ENCODE measurements around the gene CMSS1. TPM values are rescaled to one million over a fixed set of nuclear protein-coding genes. Genes with fewer than 3 reads are reported as not detected.

Gene CMSS1
- total and polyA plus RNA-seq, 9 donors = 14.5 to 54.0 (median 24.9) TPM

GRCh38 chr3:99970198-99970597, 152.5 kb downstream of the CMSS1 start:
- DNase-seq = no peak
- Histone ChIP-seq H3K9me3 (no peaks in the 10 kb centered on the region), H3K4me1 (ENCODE audit: insufficient read depth) (peaks cover 3% of the 10 kb centered on the region), H3K27me3 (no peaks in the 10 kb centered on the region), H3K27ac (no peak overlapping the region), H3K4me3 (no peak overlapping the region), H3K36me3 (no peaks in the 10 kb centered on the region)
- intact Hi-C loops (cut with DNase I) = loop anchor here in 1 of 4 donors (10.0 kb wide), 1 partner anchor 1575 kb away; no protein-coding TSS in a partner anchor
- 97 to 98% (median 98%) methylated on average over 1 of the region's 1 CpG for WGBS, 3 donors
- TF ChIP-seq EP300 (IDR thresholded peaks at IDR 0.05) = no peak
- no peak for TF ChIP-seq CTCF (IDR thresholded peaks at IDR 0.05)
- no peak for TF ChIP-seq POLR2A (IDR thresholded peaks at IDR 0.05)

GRCh38 chr3:99971761-99972160, 154.1 kb downstream of the CMSS1 start:
- WGBS, 3 donors = 92 to 95% (median 95%) methylated on average over 3 of the region's 3 CpGs
- H3K9me3 ChIP-seq = no peaks in the 10 kb centered on the region
- no peaks in the 10 kb centered on the region for H3K36me3 ChIP-seq
- H3K4me3 ChIP-seq = no peak overlapping the region
- DNase-seq = no peak
- H3K27ac ChIP-seq = no peak overlapping the region
- intact Hi-C loops (cut with DNase I) = loop anchor here in 1 of 4 donors (10.0 kb wide), 1 partner anchor 1573 kb away; no protein-coding TSS in a partner anchor
- peaks cover under 1% of the 10 kb centered on the region for H3K4me1 ChIP-seq (ENCODE audit: insufficient read depth)
- no peaks in the 10 kb centered on the region for H3K27me3 ChIP-seq
- TF ChIP-seq CTCF (IDR thresholded peaks at IDR 0.05) (no peak), EP300 (IDR thresholded peaks at IDR 0.05) (no peak), POLR2A (IDR thresholded peaks at IDR 0.05) (no peak)

- intact Hi-C loops (cut with DNase I) = loop anchor here in 1 of 4 donors (10.0 kb wide), 1 partner anchor 1572 kb away; no protein-coding TSS in a partner anchor
- Histone ChIP-seq H3K9me3 (no peaks in the 10 kb centered on the region), H3K4me3 (no peak overlapping the region), H3K36me3 (no peaks in the 10 kb centered on the region), H3K27ac (no peak overlapping the region), H3K27me3 (no peaks in the 10 kb centered on the region), H3K4me1 (ENCODE audit: insufficient read depth) (no peaks in the 10 kb centered on the region)
- TF ChIP-seq CTCF (IDR thresholded peaks at IDR 0.05) (no peak), POLR2A (IDR thresholded peaks at IDR 0.05) (no peak), EP300 (IDR thresholded peaks at IDR 0.05) (no peak)
- 85 to 90% (median 89%) methylated on average over 8 of the region's 8 CpGs for WGBS, 3 donors
- DNase-seq = no peak
Observed at GRCh38 chr3:99972380-99973104, 154.9 kb downstream of the CMSS1 start.

- TF ChIP-seq CTCF (IDR thresholded peaks at IDR 0.05) = no peak
- Histone ChIP-seq H3K27ac (no peak overlapping the region), H3K4me1 (ENCODE audit: insufficient read depth) (no peaks in the 10 kb centered on the region), H3K36me3 (no peaks in the 10 kb centered on the region), H3K4me3 (no peak overlapping the region), H3K9me3 (no peaks in the 10 kb centered on the region), H3K27me3 (no peaks in the 10 kb centered on the region)
- no peak for DNase-seq
- 92 to 96% (median 96%) methylated on average over 2 of the region's 2 CpGs for WGBS, 3 donors
- intact Hi-C loops (cut with DNase I) = loop anchor here in 1 of 4 donors (10.0 kb wide), 1 partner anchor 1570 kb away; no protein-coding TSS in a partner anchor
Observed at GRCh38 chr3:99974989-99975388, 157.3 kb downstream of the CMSS1 start.
